ENCODE measurements around the gene NRARP. TPM values are rescaled to one million over a fixed set of nuclear protein-coding genes. Genes with fewer than 3 reads are reported as not detected.
"Not testable (repeated sequence)": the region's sequence is repeated elsewhere in the genome, so short reads cannot be mapped to it uniquely, and the experiment has no call there.

Gene NRARP
- total and polyA plus RNA-seq, 2 donors (not counting 1 experiment from before 2014, with no cell fraction given) = 5.7 to 11.5 TPM

GRCh38 chr9:137330689-137331088, 28.6 kb upstream of the NRARP start:
- WGBS (ENCODE audit: insufficient coverage) = 100% methylated on average over 2 of the region's 6 CpGs

GRCh38 chr9:137329590-137329989, 27.5 kb upstream of the NRARP start:
- H3K9me3 Mint-ChIP-seq (ENCODE audit: insufficient read depth); H3K9ac ChIP-seq (ENCODE audit: low read length); H3K4me3 Mint-ChIP-seq; H3K4me3 ChIP-seq (ENCODE audit: control extremely low read depth in 1 of 5, extremely low read depth in 1 of 5, insufficient read depth in 1 of 5, low read depth in 2 of 5, low read length in 4 of 5); H3K36me3 ChIP-seq (replicated peaks in 1 of 2; ENCODE audit: control extremely low read depth in 1 of 2, control insufficient read depth in 1 of 2, extremely low read depth in 1 of 2, insufficient read depth in 2 of 2, low read length in 1 of 2); H3K4me2 ChIP-seq (replicated peaks; ENCODE audit: low read depth, low read length, poor library complexity, severe bottlenecking); H3K27ac Mint-ChIP-seq; H4K20me1 ChIP-seq (ENCODE audit: control insufficient read depth, insufficient read depth, low read length, poor library complexity, severe bottlenecking); H3K27me3 ChIP-seq (replicated peaks in 1 of 4; ENCODE audit: control extremely low read depth in 1 of 4, control insufficient read depth in 3 of 4, insufficient read depth in 4 of 4, low read length in 3 of 4); ATAC-seq (ENCODE audit: low read depth); H2AFZ ChIP-seq (ENCODE audit: insufficient read depth, low read depth, low read length, poor library complexity, severe bottlenecking); H3K79me2 ChIP-seq (ENCODE audit: control insufficient read depth, insufficient read depth, low read length); H3K27ac ChIP-seq (ENCODE audit: low read length in 2 of 2); POLR2A ChIA-PET; DNase-seq; intact Hi-C loops (cut with micrococcal nuclease): not testable (repeated sequence)
- H3K4me1 ChIP-seq (ENCODE audit: control insufficient read depth in 2 of 2, insufficient read depth in 2 of 2, low read length in 2 of 2) = peaks cover 11 to 20% of the 10 kb centered on the region in 2 donors
- H3K9me3 ChIP-seq (ENCODE audit: control extremely low read depth in 1 of 3, control insufficient read depth in 2 of 3, insufficient read depth in 1 of 3, low read length in 2 of 3) = peaks cover 0 to 14% (median 0%) of the 10 kb centered on the region in 3 donors
- Mint-ChIP-seq H3K27me3 (peaks cover 16% of the 10 kb centered on the region), H3K4me1 (peaks cover 25% of the 10 kb centered on the region)
- CTCF ChIA-PET = interaction anchor here (1.0 kb wide), 1 partner anchor 27 kb away, joined by 5 read pairs; no protein-coding TSS in a partner anchor
- 54% methylated on average over 7 of the region's 26 CpGs for WGBS (ENCODE audit: insufficient coverage)

More at GRCh38 chr9:137330689-137331088, 28.6 kb upstream of the NRARP start:
- Mint-ChIP-seq H3K9me3 (ENCODE audit: insufficient read depth) (peaks cover 2% of the 10 kb centered on the region), H3K4me3 (no peak overlapping the region), H3K27me3 (peaks cover 16% of the 10 kb centered on the region), H3K4me1 (peaks cover 24% of the 10 kb centered on the region), H3K27ac (no peak overlapping the region)
- Histone ChIP-seq H3K9me3 (ENCODE audit: control extremely low read depth in 1 of 3, control insufficient read depth in 2 of 3, insufficient read depth in 1 of 3, low read length in 2 of 3) (peaks cover 0 to 14% (median 0%) of the 10 kb centered on the region in 3 donors), H4K20me1 (ENCODE audit: control insufficient read depth, insufficient read depth, low read length, poor library complexity, severe bottlenecking) (no peaks in the 10 kb centered on the region), H3K79me2 (ENCODE audit: control insufficient read depth, insufficient read depth, low read length) (no peaks in the 10 kb centered on the region), H3K4me3 (ENCODE audit: control extremely low read depth in 1 of 5, extremely low read depth in 1 of 5, insufficient read depth in 1 of 5, low read depth in 2 of 5, low read length in 4 of 5) (no peak overlapping the region), H3K27me3 (replicated peaks in 1 of 4; ENCODE audit: control extremely low read depth in 1 of 4, control insufficient read depth in 3 of 4, insufficient read depth in 4 of 4, low read length in 3 of 4) (peaks cover 0 to 6% (median 3%) of the 10 kb centered on the region in 4 experiments), H3K4me1 (ENCODE audit: control insufficient read depth in 2 of 2, insufficient read depth in 2 of 2, low read length in 2 of 2) (peaks cover 14 to 17% of the 10 kb centered on the region in 2 donors), H3K27ac (ENCODE audit: low read length in 2 of 2) (no peak overlapping the region), H3K9ac (ENCODE audit: low read length) (no peak overlapping the region), H2AFZ (ENCODE audit: insufficient read depth, low read depth, low read length, poor library complexity, severe bottlenecking) (no peak overlapping the region), H3K36me3 (replicated peaks in 1 of 2; ENCODE audit: control extremely low read depth in 1 of 2, control insufficient read depth in 1 of 2, extremely low read depth in 1 of 2, insufficient read depth in 2 of 2, low read length in 1 of 2) (no peaks in the 10 kb centered on the region), H3K4me2 (replicated peaks; ENCODE audit: low read depth, low read length, poor library complexity, severe bottlenecking) (no peak overlapping the region)
- intact Hi-C loops (cut with micrococcal nuclease) = no loop called here
- TF ChIP-seq CTCF (IDR thresholded peaks at IDR 0.05) = no peak
- CTCF ChIA-PET = interaction anchor here (0.6 to 1.0 kb wide), 2 partner anchors 28 to 840 kb away, joined by 3 to 5 read pairs; no protein-coding TSS in a partner anchor
- POLR2A ChIA-PET = no interaction called here
- DNase-seq (no peak), ATAC-seq (ENCODE audit: low read depth) (no peak)

- H3K27ac ChIP-seq (ENCODE audit: low read length in 2 of 2); CTCF ChIA-PET; H3K4me2 ChIP-seq (replicated peaks; ENCODE audit: low read depth, low read length, poor library complexity, severe bottlenecking); H3K79me2 ChIP-seq (ENCODE audit: control insufficient read depth, insufficient read depth, low read length); H2AFZ ChIP-seq (ENCODE audit: insufficient read depth, low read depth, low read length, poor library complexity, severe bottlenecking); H4K20me1 ChIP-seq (ENCODE audit: control insufficient read depth, insufficient read depth, low read length, poor library complexity, severe bottlenecking); H3K4me3 ChIP-seq (ENCODE audit: control extremely low read depth in 1 of 5, extremely low read depth in 1 of 5, insufficient read depth in 1 of 5, low read depth in 2 of 5, low read length in 4 of 5); H3K9ac ChIP-seq (ENCODE audit: low read length); H3K4me3 Mint-ChIP-seq; H3K27me3 ChIP-seq (replicated peaks in 1 of 4; ENCODE audit: control extremely low read depth in 1 of 4, control insufficient read depth in 3 of 4, insufficient read depth in 4 of 4, low read length in 3 of 4); H3K36me3 ChIP-seq (replicated peaks in 1 of 2; ENCODE audit: control extremely low read depth in 1 of 2, control insufficient read depth in 1 of 2, extremely low read depth in 1 of 2, insufficient read depth in 2 of 2, low read length in 1 of 2); intact Hi-C loops (cut with micrococcal nuclease); ATAC-seq (ENCODE audit: low read depth); H3K9me3 Mint-ChIP-seq (ENCODE audit: insufficient read depth); POLR2A ChIA-PET: not testable (repeated sequence)
- H3K27me3 Mint-ChIP-seq = peaks cover 11% of the 10 kb centered on the region
- Histone ChIP-seq H3K4me1 (ENCODE audit: control insufficient read depth in 2 of 2, insufficient read depth in 2 of 2, low read length in 2 of 2) (peaks cover 11 to 20% of the 10 kb centered on the region in 2 donors), H3K9me3 (ENCODE audit: control extremely low read depth in 1 of 3, control insufficient read depth in 2 of 3, insufficient read depth in 1 of 3, low read length in 2 of 3) (peaks cover 0 to 12% (median 0%) of the 10 kb centered on the region in 3 donors)
- peak; percentile 61 for DNase-seq
- H3K27ac Mint-ChIP-seq = peak overlapping the region; percentile 5
- WGBS (ENCODE audit: insufficient coverage) = 50% methylated on average over 2 of the region's 8 CpGs
- H3K4me1 Mint-ChIP-seq = peaks cover 25% of the 10 kb centered on the region
Measured at GRCh38 chr9:137327641-137328550, 25.8 kb upstream of the NRARP start.
